OCI-LY7 (cell line): ENCODE results near the gene SPRN.

Experiments
- CTCF ChIP-seq: fragments of 200-600 bp; sonication (generic); conservative IDR thresholded peaks from 2 replicates; pipeline ENCODE4 v1.5.1; 2014; ENCODE audit warnings: mild to moderate bottlenecking, antibody characterized with exemption, low read length, moderate library complexity, mixed read lengths
- EZH2phosphoT487 ChIP-seq: fragments of 200-600 bp; sonication (generic); IDR thresholded peaks from 2 replicates; pipeline ENCODE4 v1.6.1; 2018; ENCODE audit warnings: low read depth, borderline replicate concordance, mild to moderate bottlenecking, mixed run types, antibody characterized with exemption, low read length, moderate library complexity, mixed read lengths

DNA sequence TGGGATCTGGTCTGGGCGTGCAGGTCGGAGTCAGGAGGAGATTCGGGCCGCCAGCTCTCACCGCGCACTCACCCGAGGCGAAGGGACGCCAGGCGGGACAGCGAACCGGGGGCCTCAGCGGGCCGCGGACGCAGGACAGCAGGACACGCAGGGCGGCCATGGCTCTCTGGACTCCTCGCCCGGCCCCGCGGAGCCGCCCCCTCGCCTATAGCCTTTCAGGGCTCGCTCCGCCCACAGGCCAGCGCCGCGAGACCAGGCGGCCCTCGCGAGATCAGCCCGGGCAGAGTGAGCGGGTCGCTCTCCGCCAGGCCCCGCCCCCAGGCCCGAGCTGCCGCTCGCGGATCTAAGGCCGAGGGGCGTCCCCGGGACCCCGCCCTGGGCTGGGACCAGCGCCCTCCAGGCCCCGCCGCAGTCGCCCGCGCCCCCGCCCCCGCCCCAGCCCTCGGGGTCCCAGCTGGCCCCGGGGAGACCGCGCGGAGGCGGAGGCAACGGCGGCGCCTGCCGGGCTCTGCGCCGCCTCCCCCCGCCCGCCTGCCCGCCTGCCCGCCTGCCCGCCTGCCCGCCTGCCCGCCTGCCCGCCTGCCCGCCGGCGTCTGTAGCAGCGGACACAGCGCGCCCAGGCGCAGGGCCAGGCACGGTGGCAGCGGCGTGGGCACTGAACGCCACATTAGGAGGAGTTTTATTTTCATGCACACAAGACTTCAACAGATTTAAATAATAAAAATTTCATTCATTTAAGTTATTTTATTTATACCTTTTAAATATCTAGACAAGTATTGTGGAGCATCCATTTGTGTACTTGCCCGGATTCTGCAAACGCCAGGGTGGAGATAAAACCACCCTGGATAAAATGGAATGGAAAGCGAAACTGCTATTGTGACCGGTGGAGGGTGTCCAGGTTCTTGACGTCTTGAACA lies 51.0 kb downstream of the SPRN start, which contains the start of gene ECHS1:
- TF ChIP-seq CTCF = no peak
- no peak for TF ChIP-seq EZH2phosphoT487
